ENCODE results near the gene CFAP299.
A peak's percentile ranks its signal among the peaks of the same experiment; 100 is the strongest.

The CFAP299 gene

DNA sequence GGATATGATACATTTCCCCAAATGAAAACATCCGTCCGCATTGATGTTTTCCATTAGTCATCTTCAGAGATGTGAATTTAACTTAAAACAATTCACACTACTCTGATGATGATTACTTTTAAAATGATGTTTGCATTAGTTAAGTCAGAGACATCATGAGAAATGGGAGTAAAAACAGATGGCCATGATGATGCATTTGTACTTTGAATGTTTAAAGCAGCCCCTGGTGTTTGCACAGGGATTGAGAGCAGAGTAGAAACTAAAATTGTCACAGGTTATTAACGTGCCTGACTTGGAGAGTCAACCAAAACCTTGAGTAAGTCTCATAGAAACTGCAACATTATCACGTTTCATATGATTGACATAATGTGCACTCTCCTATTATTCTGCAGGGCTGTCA, 117.2 kb downstream of the CFAP299 start:
- no peak for DNase-seq

DNA sequence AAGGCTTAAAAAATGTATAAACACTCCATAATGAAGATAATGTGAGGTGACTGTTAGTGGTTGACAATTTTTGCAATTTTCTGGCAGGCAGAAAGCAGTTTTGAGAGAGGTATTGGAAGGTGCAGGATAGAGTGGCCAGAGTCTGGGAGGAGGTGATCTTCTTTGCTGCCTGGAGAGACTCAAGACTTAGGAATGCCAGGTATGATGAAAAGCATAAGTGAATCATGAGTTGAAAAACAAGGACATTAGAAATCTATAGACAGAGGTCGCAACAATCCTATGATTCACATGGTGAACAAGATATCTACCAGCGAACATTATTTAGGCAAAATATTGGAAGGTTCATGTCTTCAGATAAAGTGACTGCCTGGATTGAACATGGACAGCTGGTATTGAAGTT, 118.5 kb downstream of the CFAP299 start:
- no peak for DNase-seq

DNA sequence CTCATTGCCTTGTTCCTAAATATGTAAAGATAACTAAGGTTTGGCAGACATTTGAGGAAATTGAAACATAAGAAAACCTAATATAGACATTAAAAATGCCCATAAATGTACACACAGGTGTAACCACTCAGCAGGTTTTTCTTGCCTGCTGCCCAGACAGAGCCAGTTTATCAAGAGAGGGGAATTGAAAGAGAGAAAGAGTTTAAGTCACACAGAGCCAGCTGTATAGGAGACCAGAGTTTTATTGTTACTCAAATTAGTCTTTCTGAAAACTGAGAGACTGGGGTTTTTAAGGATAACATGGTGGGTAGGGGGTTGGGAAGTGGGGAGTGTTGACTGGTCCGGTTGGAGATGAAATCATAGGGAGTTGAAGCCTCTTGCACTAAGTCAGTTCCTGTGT, 119.0 kb downstream of the CFAP299 start:
- DNase-seq: no peak

DNA sequence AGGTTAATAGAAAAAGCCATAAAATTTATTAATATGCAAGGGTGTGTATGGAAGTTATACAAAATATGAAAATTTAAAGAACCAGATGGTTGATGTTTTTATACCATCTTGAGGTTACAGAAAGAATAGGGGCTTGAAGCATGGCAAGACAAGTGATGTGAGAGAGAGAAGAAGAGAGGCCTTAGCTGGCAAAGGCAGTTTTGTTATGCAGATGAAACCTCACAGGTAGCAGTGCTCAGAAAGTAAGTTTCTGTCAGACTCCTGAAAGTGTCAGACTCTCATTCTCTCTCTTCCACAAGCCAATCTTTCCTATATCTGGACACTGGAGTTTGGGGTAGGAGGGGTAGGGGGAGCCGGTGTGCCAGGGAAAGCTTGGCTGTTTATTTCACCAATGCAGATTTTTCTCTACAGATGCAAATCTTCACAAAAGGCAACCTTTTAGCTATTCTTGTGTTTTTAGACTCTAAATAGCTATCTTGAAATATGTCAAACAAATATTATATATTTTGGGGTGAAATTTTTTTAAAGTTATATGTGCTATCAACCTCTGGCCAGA, 124.5 kb downstream of the CFAP299 start:
- DNase-seq: no peak

DNA sequence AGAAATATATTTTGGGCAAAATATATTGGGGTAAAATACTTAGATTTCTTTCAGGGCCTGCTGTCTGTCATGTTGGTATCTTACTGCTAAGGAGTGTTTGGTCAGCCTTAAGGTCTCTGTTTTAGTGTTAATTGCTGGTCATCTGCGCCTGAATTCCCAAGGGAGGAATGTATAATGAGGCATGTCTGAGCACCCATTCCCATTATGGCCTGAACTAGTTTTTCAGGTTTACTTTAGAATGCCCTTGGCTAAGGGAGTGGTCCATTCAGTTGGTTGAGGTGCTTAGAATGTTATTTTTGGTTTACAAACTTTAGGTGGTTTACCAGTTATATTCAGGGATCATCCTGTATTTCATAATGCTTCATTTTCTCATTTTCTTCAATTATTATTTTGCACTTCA, 125.9 kb downstream of the CFAP299 start:
- DNase-seq: no peak

DNA sequence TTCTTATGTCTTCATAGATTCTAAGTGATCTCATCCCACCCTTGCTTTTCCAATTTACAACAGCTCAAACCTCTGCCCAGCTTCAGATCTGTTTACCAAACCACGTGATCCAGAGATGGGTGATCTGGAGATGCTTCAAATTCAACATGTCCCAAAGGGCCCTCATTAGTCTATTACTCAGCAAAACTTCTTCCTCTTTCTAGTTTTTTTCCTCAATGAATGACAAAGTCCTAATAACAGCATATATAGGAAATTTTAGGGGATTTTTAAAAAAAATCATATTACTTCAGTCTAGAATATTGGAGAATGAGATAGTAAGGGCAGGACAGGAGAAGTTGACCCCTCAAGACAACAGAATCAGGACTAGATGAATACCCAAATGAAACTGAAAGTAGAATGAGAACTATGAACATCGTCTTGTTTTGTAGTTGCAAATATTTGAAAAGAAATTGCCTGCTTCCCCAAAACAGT, 127.1 kb downstream of the CFAP299 start:
- no peak for DNase-seq

DNA sequence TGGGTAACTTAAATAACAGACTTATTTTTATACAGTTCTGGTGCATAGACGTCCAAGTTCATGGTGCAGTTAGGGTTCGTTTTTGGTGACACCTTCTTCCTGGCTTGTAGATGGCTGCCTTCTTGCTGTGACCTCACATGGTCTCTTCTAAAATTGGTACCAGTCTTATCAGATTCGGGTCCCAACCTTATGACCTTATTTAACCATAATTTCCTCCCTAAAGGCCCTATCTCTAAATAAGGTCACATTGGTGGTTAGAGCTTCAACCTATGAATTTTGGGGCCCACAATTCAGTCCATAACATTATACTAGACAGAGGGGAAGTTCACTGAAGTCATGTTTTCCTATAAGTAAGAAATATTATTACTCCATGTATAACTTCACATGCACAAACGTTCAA, 128.0 kb downstream of the CFAP299 start:
- DNase-seq: no peak

DNA sequence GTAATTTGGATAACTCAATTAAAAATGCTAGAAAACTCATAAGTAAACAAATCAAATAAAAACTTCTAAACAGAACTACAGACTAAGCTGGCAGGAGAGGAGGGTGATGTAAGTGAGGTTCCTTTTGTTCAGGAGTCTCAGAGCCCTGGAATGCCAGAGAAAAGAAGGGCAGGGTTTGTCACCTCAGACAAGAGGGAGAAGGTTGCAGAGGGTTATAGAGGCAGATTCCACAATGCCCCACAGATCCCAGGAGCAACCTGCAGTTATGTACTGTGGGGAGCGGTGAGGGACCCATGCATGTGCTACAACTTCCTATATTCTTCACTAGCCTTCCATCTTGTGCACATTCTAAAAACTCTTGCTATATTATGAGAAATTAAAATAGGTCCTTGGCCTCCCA, 129.7 kb downstream of the CFAP299 start:
- no peak for DNase-seq

DNA sequence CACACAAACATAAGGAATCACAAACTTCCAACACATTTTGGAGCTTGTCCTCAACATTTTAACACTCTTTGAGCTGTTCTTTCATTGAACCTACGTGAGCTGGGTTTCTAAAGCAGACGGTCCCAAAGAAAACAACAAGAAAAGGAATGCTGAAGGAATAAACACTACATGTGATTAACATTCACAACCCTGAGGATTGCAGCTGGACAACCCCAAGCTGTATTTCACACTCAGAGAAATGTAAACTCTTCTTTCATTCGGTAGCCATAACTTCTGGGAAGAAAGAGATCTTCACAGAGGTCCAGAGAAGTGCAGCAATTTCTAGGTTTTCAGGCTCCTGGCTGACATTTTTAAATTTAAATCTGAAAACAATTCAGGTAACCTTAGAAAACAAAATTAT, 130.2 kb downstream of the CFAP299 start:
- no peak for DNase-seq

DNA sequence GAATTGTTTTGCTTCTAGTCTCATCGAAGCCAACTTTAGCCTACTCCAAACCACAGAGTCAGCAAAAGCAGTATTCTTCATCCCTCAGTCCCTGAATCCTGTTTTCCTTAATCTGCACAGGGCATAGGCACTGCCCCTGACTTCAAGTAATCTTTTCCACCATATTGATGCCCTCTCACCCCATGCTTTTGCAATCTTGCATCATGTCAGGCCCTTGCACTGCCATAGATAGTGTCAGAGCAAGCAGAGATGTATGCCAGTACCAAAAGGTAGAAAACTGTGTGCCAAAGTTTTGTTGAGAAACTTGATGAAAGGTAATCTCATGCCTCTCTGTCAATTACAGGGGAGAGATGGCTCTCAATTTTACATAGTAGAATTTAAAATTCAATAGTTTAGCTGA, 131.1 kb downstream of the CFAP299 start:
- no peak for DNase-seq

DNA sequence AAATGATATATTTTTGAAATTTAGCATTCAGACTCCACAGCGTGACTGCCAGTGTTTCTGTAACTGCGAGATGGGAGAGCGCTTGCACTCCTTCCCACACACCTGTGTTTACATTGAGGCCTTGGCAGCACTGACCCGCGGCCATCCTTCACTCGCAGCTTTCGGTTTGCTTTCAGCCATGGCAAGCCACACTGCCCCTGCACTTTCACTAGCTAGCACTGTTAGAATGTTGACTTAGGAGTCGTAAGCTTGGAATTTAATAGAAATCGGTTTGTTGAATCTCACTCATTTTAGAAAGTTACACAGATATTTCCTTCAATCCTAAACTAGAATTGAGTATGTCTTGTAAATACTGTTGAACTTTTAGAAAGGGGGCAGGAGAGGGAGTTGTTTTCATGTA, 136.2 kb downstream of the CFAP299 start:
- no peak for DNase-seq

DNA sequence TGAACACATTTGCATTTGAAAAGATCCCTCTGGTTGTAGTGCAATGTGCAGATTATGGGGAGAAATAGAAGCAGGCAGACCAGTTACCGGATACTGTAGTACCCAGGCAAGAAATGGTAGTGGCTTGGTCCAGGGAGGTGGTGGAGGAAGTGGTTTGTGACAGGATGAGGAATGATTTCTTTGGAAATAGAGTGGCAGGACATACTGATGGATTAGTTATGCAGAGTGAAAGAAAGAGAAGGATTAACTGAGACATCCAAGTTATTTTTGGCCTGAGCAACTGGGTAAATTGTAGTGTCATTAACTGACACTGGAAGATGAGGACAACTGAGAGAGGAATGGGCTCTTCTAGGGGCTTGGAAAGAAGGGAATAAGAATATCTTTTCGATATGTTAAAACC, 139.7 kb downstream of the CFAP299 start:
- no peak for DNase-seq

DNA sequence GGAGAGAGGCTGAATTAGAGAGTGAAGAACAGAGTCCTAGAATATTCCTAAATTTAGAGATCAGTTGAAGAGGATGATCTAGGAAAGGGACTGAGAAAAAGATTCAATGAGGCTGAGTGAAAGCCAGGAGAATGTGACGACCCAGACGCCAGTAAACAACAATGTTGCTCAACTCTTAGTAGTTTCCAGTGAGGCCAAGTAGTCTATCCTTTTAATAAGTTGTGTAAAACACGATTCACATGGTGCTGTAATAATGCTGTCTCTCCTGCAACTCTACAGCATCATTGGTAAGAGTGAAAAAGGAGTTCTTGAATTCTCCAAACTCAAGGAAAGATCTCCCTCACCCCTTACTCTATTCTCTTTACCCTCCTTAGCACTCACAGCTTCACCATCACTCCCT, 140.3 kb downstream of the CFAP299 start:
- no peak for DNase-seq

DNA sequence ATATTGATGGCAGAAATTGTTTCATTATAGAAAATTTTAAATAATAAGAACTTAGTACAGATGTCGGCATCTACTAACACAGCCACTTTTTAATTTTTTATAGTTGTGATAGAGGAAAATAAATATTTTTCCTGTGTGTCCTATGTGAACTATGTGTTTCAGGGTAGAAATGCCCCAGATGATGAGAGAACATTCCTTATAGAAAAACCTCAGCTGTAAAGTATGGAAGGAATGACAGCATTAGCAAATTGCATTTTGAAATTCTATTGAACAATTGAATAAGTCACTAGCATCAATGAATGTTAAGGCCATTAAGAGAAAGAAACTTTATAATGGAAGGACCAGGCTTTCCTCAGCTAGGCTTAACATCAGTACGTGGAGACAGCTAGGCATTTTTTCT, 149.2 kb downstream of the CFAP299 start:
- DNase-seq: no peak

DNA sequence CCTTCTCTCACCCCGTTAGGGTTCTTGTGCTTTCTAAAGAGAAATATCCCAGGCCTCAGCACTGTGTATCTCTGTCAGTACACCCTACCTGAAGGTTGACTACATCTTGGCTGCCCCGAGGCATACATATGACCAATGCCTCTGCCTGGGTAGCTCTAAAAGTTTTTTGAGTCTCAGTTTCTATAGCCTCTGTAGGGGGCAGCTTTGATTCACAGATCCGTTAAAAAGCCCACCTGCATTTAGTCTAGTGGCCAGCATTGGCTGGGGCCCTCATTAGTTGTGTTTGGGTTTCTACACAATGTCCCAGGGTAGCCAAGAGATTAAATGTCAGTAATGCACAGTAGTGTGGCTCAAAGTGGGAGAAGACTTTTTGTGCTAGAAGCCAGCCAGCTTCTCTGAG, 151.1 kb downstream of the CFAP299 start:
- no peak for DNase-seq

DNA sequence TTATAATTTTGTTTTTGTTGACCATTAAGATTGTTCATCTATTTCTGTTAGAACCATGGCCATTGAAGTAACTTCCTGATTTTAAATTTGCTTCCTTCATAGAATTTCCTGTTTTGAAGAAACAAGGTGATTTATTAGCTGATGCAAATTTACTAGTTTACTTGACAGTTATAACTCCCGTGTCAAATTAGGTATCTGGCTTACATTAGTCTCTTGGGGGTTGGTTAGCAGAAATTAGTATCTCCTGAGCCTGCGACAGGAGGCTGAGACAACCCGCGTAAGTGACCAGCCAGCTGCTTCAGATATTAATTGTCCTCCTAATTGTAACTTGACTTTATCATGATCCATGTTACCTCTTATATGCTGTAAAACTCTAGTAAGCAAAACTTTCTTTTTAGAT, 154.3 kb downstream of the CFAP299 start:
- DNase-seq: no peak

DNA sequence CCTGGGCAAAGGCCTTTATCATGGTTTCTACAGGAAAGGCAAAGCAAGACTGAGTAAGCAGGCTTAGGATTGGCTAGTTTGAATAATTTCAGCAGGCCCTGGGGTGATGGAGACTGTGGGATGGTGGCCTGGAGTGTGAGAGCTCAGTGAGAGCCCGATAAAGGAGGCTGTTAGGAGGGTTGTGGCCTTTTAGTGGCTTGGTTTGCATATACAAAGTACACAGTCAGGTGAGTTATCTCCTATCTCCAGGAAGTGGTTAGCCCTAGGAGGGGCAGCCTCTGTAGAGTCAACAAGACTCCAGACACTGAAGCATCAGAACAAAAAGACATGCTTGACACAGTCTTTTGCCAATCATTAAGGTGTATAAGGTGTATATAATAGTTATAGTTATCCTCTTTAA, 157.2 kb downstream of the CFAP299 start:
- DNase-seq: peak; percentile 58

DNA sequence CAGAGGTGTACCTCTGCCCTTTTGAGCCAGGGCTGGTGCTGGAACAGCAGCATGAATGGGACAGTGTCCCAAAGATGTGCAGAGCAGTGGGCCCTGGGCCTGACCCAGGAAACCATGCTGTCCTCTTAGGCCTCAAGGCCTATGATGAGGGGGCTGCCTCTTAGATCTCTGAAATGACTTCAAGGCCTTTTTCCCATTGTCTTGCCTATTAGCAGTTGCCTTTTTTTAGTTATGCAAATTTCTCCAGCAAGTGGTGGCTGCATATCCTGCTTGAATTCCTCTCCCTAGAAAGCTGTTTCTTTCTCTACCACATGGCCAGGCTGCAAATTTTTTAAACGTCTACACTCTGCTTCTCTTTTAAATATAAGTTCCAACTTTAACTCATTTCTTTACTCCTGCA, 160.3 kb downstream of the CFAP299 start:
- DNase-seq: no peak

DNA sequence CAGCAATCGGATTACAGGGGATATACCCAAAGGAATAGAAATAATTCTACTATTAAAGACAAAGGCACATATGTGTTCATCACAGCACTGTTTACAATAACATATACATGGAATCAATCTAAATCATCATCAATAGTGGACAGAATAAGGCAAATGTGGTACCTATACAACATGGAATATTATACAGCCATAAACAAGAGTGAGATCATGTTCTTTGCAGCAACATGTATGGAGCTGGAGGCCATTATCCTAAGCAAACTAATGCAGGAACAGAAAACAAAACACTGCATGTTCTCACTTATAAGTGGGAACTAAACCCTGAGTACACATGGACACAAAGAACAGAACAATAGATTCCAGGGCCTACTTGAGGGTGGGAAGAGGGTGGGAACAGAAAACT, 163.2 kb downstream of the CFAP299 start:
- DNase-seq: no peak

DNA sequence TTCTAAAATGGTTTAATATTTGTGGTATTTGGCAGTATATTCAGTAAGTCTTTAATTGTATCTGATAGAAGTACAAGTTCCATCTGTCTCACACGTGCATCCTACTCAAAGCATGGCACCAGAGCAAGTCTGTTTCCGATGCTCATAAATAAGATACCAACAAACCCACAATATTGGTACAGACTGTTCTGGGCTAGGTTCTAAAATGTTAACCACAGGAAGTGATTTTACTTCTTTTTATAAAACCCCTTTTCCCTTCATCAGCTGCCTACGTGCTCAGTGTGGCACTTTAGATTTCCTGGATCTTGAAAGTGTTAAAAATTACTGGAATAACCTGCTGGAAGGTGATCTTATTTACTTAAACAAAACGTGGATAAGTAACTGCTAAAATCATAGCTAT, 165.1 kb downstream of the CFAP299 start:
- no peak for DNase-seq

DNA sequence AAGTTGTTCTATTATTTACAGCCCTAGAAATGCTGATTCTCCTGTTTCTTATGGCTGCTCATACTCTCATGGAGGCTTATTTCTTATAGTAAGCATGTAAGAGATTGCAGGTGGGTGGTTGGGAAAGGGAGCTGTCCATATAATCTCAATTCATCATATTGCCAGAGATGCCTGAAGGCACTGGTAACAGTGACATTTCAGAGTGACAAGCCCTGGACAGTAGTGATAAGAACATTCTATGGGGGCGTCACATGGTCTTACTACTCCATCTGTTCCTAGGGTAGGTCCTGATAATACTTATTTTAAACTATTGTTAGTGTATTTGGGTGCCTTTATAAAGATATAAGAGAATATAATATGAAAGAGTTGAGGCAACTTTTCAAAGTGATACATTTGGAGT, 171.5 kb downstream of the CFAP299 start:
- DNase-seq: no peak

DNA sequence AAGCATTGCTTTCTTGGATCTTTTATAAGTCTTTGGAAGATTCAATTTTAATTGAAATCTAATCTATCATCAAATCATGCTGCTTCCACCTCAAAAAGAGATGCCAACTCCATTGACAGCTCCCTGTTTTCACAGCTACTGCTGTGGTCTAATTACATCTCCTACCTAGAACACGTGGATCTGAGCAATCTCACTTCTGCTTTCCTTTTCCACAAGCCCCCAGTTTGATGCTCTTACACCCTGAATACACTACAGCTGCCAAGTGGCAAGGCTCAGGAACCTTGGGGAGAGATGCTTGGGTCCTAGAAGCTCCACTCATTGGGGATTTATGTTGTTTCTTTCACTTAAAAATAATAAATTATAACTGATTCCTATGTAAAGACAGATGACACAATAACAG, 172.0 kb downstream of the CFAP299 start:
- no peak for DNase-seq

DNA sequence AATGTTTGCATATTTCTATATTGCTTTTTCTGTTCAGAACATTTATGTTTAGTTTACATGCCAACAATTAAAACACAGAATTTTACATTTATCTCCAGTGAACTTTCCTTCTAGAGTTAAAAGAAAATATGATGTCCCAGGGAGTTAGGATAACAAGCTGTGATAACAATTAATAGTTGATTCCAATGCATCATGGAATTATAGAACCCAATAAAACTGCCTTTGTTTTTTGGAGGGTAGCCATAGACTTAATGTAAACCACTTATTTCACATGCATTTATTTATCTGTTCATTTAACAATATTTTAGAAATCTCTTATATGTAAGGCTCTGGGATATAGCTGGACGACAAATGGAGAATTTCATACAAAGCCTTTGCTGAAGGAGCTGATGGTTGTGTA, 180.0 kb downstream of the CFAP299 start:
- DNase-seq: no peak

DNA sequence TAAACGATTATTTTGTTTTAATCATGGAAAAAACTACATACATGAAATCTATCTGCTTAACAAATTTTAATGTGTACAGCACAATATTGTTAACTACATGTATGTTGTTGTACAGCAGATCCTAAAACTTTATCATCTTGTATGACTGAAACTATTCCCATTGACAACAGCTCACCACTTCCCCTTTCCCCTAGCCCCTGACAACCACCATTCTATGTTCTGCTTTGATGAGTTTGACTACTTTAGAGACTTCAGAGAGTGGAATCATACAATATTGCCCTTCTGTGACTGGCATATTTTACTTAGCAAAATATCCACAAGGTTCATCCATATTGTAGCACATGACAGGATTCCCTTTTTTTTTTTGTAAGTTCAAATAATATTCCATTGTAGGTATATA, 185.9 kb downstream of the CFAP299 start:
- DNase-seq: no peak

DNA sequence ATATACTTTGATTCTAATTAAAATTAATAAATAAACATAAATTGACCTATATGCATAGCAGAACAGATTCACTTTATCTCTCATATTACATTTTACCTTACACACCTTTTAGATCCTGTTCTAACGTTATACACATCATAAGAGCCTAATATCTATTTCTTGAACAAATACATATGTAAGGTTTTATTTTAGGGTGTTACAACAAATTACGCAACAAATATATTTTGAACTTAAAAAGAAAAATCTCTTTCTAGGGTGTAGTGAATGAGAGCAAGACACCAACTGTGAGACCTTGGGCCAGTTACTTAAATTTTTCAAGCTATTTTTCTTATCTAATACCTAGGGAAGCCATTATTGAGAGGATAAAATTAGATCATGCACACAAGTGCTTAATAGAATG, 191.2 kb downstream of the CFAP299 start:
- no peak for DNase-seq

DNA sequence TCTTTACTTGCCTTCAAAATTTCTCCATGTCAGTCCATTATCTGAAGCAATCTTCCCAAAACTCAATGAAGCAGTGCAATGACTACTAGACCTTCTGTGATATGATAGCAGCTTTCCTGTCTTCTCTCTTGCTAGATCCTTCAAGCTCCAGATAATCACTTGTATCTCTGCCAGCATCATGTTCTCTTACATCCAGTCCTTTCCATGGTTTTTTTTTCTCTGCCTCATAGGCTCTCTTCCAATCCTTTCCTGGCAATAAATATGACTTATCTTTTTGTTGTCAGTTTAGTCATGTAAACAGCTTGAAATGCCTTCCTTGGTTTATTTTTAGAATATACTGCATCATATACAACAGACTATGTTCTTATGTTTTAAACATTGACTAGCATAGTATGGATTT, 193.5 kb downstream of the CFAP299 start:
- DNase-seq: no peak
